HepG2 (cell line): Measurements from ENCODE around the gene DHX36. TPM values are rescaled to one million over a fixed set of nuclear protein-coding genes. Genes with fewer than 3 reads are reported as not detected.

Source experiments
- ATAC-seq: fragments of 200-7000 bp; cut with Tn5 transposase; 3 replicates; pipeline ENCODE4 v1.9.1; 2020; ENCODE audit warnings: mild to moderate bottlenecking, moderate library complexity
- BruUV-seq: library from RNA; stranded (reverse); fragments of 400-500 nt; replicated peaks from 2 replicates; lab custom pipeline; 2021; lab: Mats Ljungman, UMichigan
- CTCF ChIA-PET: fragments of 300-600 bp; formaldehyde crosslinking; extraction: SDS; loops from one replicate; lab custom pipeline; 2021; ENCODE audit warnings: low total read pairs, inconsistent platforms, low intra/inter-chr PET ratio; lab: Yijun Ruan, JAX
- POLR2A ChIA-PET: fragments of 350-600 bp; sonication (Branson Sonifier 250); formaldehyde crosslinking; loops from one replicate; lab custom pipeline; 2020; ENCODE audit warnings: antibody characterized with exemption, inconsistent platforms; lab: Yijun Ruan, JAX
- DNase-seq: peaks from one replicate; pipeline ENCODE4 v3.0.0-alpha.2; 2015; ENCODE audit warnings: low spot score
- FAIRE-seq: peaks from 3 replicates; lab custom pipeline; 2011; peaks lifted over from hg19 to GRCh38; lab: Jason Lieb, UNC
- H2AFZ ChIP-seq: one replicate; pipeline ENCODE4 v1.6.1; 2011; ENCODE audit warnings: low read length, inconsistent platforms
- H3K27ac ChIP-seq: fragments of 300-600 bp; 3 replicates; pipeline ENCODE4 v1.8.0; 2011; ENCODE audit warnings: mixed run types, mild to moderate bottlenecking, mixed read lengths, low read length, inconsistent platforms; ENCODE audit not compliant: insufficient read depth; ENCODE audit errors: extremely low read length
- H3K27me3 ChIP-seq, 2 experiments: fragments of 200-600 bp in 1 of 2; 2 replicates in 1 of 2; 3 replicates in 1 of 2; pipeline versions ENCODE4 v1.6.0 to v1.8.0; 2011; ENCODE audit warnings: low read length in 2 of 2, mild to moderate bottlenecking in 2 of 2, moderate library complexity in 2 of 2, inconsistent platforms in 1 of 2; ENCODE audit not compliant: insufficient read depth in 2 of 2, control insufficient read depth in 1 of 2
- H3K36me3 ChIP-seq, 2 experiments: fragments of 200-600 bp in 1 of 2; replicated peaks in 1 of 2; 2 replicates in 1 of 2; 3 replicates in 1 of 2; pipeline versions ENCODE4 v1.5.1 to v1.8.0; 2011; ENCODE audit warnings: low read length in 2 of 2, inconsistent platforms in 1 of 2; ENCODE audit not compliant: insufficient read depth in 2 of 2, control insufficient read depth in 1 of 2
- H3K4me1 ChIP-seq: 2 replicates; pipeline ENCODE4 v1.5.1; 2012; ENCODE audit warnings: low read length, inconsistent platforms; ENCODE audit not compliant: insufficient read depth
- H3K4me2 ChIP-seq: 2 replicates; pipeline ENCODE4 v1.6.0; 2011; ENCODE audit warnings: low read depth, low read length, inconsistent platforms
- H3K4me3 ChIP-seq, 3 experiments: fragments of 200-600 bp in 1 of 3; sonication (generic), shearing (Covaris generic) in 1 of 3; replicated peaks in 1 of 3; 2 replicates each; pipeline ENCODE4 v1.5.1; 2011 to 2016; ENCODE audit warnings: low read length in 3 of 3, inconsistent platforms in 2 of 3, low read depth in 2 of 3, mild to moderate bottlenecking in 2 of 3, control low read depth in 1 of 3, mixed read lengths in 1 of 3; ENCODE audit not compliant: insufficient read depth in 1 of 3
- H3K79me2 ChIP-seq: one replicate; pipeline ENCODE4 v1.6.1; 2011; ENCODE audit warnings: low read length, inconsistent platforms; ENCODE audit not compliant: insufficient read depth
- H3K9ac ChIP-seq: 2 replicates; pipeline ENCODE4 v1.6.0; 2011; ENCODE audit warnings: mild to moderate bottlenecking, low read depth, low read length, inconsistent platforms; ENCODE audit not compliant: insufficient read depth
- H3K9me3 ChIP-seq: 2 replicates; pipeline ENCODE4 v1.5.1; 2012; ENCODE audit warnings: mild to moderate bottlenecking, low read length
- H4K20me1 ChIP-seq: 2 replicates; pipeline ENCODE4 v1.6.0; 2011; ENCODE audit warnings: inconsistent platforms, mild to moderate bottlenecking, low read length, moderate library complexity; ENCODE audit not compliant: insufficient read depth
- MYC ChIP-seq: sonication (generic); formaldehyde crosslinking; IDR thresholded peaks from 2 replicates; pipeline ENCODE4 v1.9.0; 2021; ENCODE audit warnings: missing genetic modification reagents, borderline replicate concordance
- PLRG1 ChIP-seq: fragments of 450-650 bp; conservative IDR thresholded peaks from 2 replicates; pipeline ENCODE4 v1.6.1; 2016
- PRDM10 ChIP-seq: sonication (generic); formaldehyde crosslinking; IDR thresholded peaks from 2 replicates; pipeline ENCODE4 v1.4.0; 2020; ENCODE audit warnings: low read depth, missing genetic modification reagents
- STAT6 ChIP-seq: sonication (generic); formaldehyde crosslinking; IDR thresholded peaks from 2 replicates; pipeline ENCODE4 v1.4.0; 2020; ENCODE audit warnings: missing genetic modification reagents, mild to moderate bottlenecking, borderline replicate concordance
- ZNF251 ChIP-seq: sonication (generic); formaldehyde crosslinking; IDR thresholded peaks from 2 replicates; pipeline ENCODE4 v1.9.0; 2021; ENCODE audit warnings: mild to moderate bottlenecking, missing genetic modification reagents
- ZNF724P ChIP-seq: sonication (generic); formaldehyde crosslinking; IDR thresholded peaks from 2 replicates; pipeline ENCODE4 v1.8.0; 2022; ENCODE audit warnings: missing genetic modification reagents, borderline replicate concordance
- ZNF790 ChIP-seq: sonication (generic); formaldehyde crosslinking; IDR thresholded peaks from 2 replicates; pipeline ENCODE4 v1.8.0; 2022; ENCODE audit warnings: missing genetic modification reagents, mild to moderate bottlenecking, borderline replicate concordance
- WGBS: methylation state at CpG from one replicate; pipeline ENCODE4 v1.1.6; 2017; ENCODE audit warnings: low lambda C conversion rate; 5-methylcytosine and 5-hydroxymethylcytosine counted together
- in situ Hi-C: cut with HindIII; loops from 2 replicates; pipeline ENCODE4 v1.10.0; 2017; ENCODE audit warnings: low pct_unique_long_range_greater_than_20kb; ENCODE audit not compliant: extremely low pct_ligation_motif_present
- intact Hi-C: fragments of 100-400 bp; cut with micrococcal nuclease; formaldehyde crosslinking; loops from one replicate; pipeline ENCODE4 v1.10.0; 2022; ENCODE audit not compliant: unreplicated experiment
- polyA plus RNA-seq, 8 experiments: library from polyadenylated mRNA; depleted of rRNA in 3 of 8; stranded (reverse) in 7 of 8; unstranded in 1 of 8; fragments of >200 nt; fragmentation: Illumina TruSeq in 4 of 8; extraction: Trizol in 4 of 8; gene quantifications; 2 replicates each; pipeline versions ENCODE4 v1.2.1 to v1.2.3, GENCODE V29; 2011 to 2016; ENCODE audit warnings: low read depth in 4 of 8, missing spikeins in 1 of 8, mixed read lengths in 1 of 8; ENCODE audit not compliant: insufficient read depth in 1 of 8
- total RNA-seq, 5 experiments: library from RNA; depleted of rRNA; stranded (reverse); fragments of >200 nt; fragmentation: Illumina TruSeq; extraction: Trizol; gene quantifications; 2 replicates each; pipeline ENCODE4 v1.2.3, GENCODE V29; 2016; ENCODE audit warnings: low read depth in 1 of 5
- TF ChIP-seq, protein P1 (sequence below): sonication (generic); formaldehyde crosslinking; IDR thresholded peaks from 2 replicates; pipeline ENCODE4 v1.4.0; 2020; ENCODE audit warnings: missing genetic modification reagents
- TF ChIP-seq, protein P2 (sequence below): sonication (generic); formaldehyde crosslinking; IDR thresholded peaks from 2 replicates; pipeline ENCODE4 v1.5.1; 2020; ENCODE audit warnings: missing genetic modification reagents, mild to moderate bottlenecking, borderline replicate concordance
- TF ChIP-seq, protein P3 (sequence below): sonication (generic); formaldehyde crosslinking; IDR thresholded peaks from 2 replicates; pipeline ENCODE4 v1.8.0; 2022; ENCODE audit warnings: missing genetic modification reagents, mild to moderate bottlenecking, inconsistent platforms, borderline replicate concordance
- TF ChIP-seq, protein P4 (sequence below): sonication (generic); formaldehyde crosslinking; IDR thresholded peaks from 2 replicates; pipeline ENCODE4 v1.5.0; 2020; ENCODE audit warnings: mild to moderate bottlenecking, missing genetic modification reagents

DHX36 gene
- total and polyA plus RNA-seq, 2 of the 13 experiments (the other 11 are each of a cell fraction or from before 2014, with no cell fraction given): 30.3 to 44.2 TPM

DNA sequence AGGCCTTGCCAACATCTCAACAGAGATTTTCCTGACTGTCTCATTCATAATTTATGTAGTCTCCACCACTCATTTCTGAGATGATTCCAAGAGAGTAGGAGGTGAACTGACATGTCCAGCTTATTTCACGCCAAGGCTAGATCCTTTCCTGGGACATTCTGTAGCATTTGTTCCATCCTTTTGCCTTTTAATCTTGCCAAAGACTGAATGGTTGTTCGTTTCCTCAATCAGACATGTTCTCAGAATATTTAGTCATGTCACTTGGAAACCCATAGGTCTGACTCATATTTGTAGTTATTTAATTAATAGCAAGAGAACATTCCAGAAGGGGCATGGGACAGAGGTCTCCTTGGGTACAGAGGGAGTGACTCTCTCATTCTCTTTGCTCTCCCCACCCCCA is 80.9 kb downstream of the DHX36 start:
- no peak for ATAC-seq
- CTCF ChIA-PET: no interaction called here
- Histone ChIP-seq H3K36me3 (no peaks in the 10 kb centered on the region), H3K9me3 (no peaks in the 10 kb centered on the region), H3K9ac (no peak overlapping the region), H3K4me3 (no peak overlapping the region), H3K27me3 (no peaks in the 10 kb centered on the region), H3K4me1 (peaks cover 10% of the 10 kb centered on the region), H2AFZ (no peak overlapping the region), H3K4me2 (no peak overlapping the region), H3K27ac (no peak overlapping the region), H3K79me2 (no peaks in the 10 kb centered on the region), H4K20me1 (no peaks in the 10 kb centered on the region)
- no peak for DNase-seq
- intact Hi-C loops (no loop called here), in situ Hi-C loops (no loop called here)
- WGBS: 74% methylated on average over 2 of the region's 2 CpGs
- no peak for FAIRE-seq
- no peak for TF ChIP-seq ZNF790 (CRISPR knock-in tag)
- TF ChIP-seq STAT6 (CRISPR knock-in tag): no peak
- TF ChIP-seq MYC (CRISPR knock-in tag): no peak
- TF ChIP-seq, protein P1, sequence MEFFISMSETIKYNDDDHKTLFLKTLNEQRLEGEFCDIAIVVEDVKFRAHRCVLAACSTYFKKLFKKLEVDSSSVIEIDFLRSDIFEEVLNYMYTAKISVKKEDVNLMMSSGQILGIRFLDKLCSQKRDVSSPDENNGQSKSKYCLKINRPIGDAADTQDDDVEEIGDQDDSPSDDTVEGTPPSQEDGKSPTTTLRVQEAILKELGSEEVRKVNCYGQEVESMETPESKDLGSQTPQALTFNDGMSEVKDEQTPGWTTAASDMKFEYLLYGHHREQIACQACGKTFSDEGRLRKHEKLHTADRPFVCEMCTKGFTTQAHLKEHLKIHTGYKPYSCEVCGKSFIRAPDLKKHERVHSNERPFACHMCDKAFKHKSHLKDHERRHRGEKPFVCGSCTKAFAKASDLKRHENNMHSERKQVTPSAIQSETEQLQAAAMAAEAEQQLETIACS: no peak
- TF ChIP-seq, protein P2, sequence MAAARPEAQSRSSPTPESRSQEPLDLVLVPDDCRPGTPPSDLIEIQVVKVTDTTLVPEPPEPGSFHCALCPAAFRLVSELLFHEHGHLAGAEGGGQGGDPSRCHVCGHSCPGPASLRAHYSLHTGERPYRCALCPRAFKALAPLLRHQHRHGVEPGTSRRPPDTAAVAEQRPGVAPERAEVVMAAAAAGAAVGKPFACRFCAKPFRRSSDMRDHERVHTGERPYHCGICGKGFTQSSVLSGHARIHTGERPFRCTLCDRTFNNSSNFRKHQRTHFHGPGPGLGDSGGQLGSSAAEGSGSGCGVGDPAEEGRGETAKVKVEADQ (CRISPR knock-in tag): no peak
- TF ChIP-seq ZNF251 (CRISPR knock-in tag): no peak
- TF ChIP-seq, protein P3, sequence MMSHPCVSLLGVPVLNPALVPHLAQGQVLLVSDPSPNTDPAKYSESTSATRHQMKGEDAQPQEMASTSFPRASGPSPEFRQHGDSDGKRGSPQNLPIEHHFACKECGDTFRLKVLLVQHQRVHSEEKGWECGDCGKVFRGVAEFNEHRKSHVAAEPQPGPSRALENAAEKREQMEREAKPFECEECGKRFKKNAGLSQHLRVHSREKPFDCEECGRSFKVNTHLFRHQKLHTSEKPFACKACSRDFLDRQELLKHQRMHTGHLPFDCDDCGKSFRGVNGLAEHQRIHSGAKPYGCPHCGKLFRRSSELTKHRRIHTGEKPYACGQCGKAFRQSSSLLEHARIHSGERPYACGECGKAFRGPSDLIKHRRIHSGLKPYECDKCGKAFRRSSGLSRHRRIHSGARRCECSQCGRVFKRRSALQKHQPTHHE (CRISPR knock-in tag): no peak
- TF ChIP-seq, protein P4, sequence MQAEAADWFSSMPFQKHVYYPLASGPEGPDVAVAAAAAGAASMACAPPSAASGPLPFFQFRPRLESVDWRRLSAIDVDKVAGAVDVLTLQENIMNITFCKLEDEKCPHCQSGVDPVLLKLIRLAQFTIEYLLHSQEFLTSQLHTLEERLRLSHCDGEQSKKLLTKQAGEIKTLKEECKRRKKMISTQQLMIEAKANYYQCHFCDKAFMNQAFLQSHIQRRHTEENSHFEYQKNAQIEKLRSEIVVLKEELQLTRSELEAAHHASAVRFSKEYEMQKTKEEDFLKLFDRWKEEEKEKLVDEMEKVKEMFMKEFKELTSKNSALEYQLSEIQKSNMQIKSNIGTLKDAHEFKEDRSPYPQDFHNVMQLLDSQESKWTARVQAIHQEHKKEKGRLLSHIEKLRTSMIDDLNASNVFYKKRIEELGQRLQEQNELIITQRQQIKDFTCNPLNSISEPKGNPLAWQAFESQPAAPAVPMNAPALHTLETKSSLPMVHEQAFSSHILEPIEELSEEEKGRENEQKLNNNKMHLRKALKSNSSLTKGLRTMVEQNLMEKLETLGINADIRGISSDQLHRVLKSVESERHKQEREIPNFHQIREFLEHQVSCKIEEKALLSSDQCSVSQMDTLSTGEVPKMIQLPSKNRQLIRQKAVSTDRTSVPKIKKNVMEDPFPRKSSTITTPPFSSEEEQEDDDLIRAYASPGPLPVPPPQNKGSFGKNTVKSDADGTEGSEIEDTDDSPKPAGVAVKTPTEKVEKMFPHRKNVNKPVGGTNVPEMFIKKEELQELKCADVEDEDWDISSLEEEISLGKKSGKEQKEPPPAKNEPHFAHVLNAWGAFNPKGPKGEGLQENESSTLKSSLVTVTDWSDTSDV: no peak
- no peak for TF ChIP-seq ZNF724P (CRISPR knock-in tag)
- TF ChIP-seq PRDM10: no peak
- TF ChIP-seq PLRG1: no peak
- POLR2A ChIA-PET: no interaction called here
- BruUV-seq: no TSS peak
